NB4 (cell line): ENCODE measurements around the gene TRAPPC12.

Experiments
- MYC ChIP-seq: IDR thresholded peaks from 2 replicates; pipeline ENCODE4 v1.6.1; 2011; ENCODE audit warnings: low read depth, low read length
- POLR2A ChIP-seq: IDR thresholded peaks from 2 replicates; pipeline ENCODE4 v1.6.1; 2011; ENCODE audit warnings: mild to moderate bottlenecking; ENCODE audit not compliant: insufficient read length; ENCODE audit errors: extremely low read depth
- TF ChIP-seq, protein P1 (sequence below): IDR thresholded peaks from one replicate; pipeline ENCODE4 v1.5.1; 2012; ENCODE audit warnings: low read depth, low read length
- TF ChIP-seq, protein P2 (sequence below): IDR thresholded peaks from 2 replicates; pipeline ENCODE4 v1.6.1; 2011; ENCODE audit warnings: low read depth, low read length

- TF ChIP-seq, protein P1, sequence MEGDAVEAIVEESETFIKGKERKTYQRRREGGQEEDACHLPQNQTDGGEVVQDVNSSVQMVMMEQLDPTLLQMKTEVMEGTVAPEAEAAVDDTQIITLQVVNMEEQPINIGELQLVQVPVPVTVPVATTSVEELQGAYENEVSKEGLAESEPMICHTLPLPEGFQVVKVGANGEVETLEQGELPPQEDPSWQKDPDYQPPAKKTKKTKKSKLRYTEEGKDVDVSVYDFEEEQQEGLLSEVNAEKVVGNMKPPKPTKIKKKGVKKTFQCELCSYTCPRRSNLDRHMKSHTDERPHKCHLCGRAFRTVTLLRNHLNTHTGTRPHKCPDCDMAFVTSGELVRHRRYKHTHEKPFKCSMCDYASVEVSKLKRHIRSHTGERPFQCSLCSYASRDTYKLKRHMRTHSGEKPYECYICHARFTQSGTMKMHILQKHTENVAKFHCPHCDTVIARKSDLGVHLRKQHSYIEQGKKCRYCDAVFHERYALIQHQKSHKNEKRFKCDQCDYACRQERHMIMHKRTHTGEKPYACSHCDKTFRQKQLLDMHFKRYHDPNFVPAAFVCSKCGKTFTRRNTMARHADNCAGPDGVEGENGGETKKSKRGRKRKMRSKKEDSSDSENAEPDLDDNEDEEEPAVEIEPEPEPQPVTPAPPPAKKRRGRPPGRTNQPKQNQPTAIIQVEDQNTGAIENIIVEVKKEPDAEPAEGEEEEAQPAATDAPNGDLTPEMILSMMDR, result no peak
- TF ChIP-seq POLR2A (no peak), MYC (no peak)
- TF ChIP-seq, protein P2, sequence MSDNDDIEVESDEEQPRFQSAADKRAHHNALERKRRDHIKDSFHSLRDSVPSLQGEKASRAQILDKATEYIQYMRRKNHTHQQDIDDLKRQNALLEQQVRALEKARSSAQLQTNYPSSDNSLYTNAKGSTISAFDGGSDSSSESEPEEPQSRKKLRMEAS, result no peak
These were observed 120.9 kb downstream of the TRAPPC12 start for GRCh38 chr2:3500326-3500899.
